IPS DF 6.9 (cell line): ENCODE results near the gene MKLN1.
"Not testable (repeated sequence)": the region's sequence is repeated elsewhere in the genome, so short reads cannot be mapped to it uniquely, and the experiment has no call there.

Experiments used
- DNase-seq: peaks from one replicate; pipeline ENCODE4 v3.0.0-alpha.2; 2013; ENCODE audit warnings: low read depth, low spot score
- H3K27ac ChIP-seq: one replicate; pipeline ENCODE4 v1.5.1; 2013; ENCODE audit warnings: low read length, control low read depth
- H3K27me3 ChIP-seq: 2 replicates; pipeline ENCODE4 v1.6.1; 2013; ENCODE audit warnings: mild to moderate bottlenecking, low read length; ENCODE audit not compliant: control insufficient read depth, insufficient read depth
- H3K36me3 ChIP-seq: 2 replicates; pipeline ENCODE4 v1.6.1; 2013; ENCODE audit warnings: low read length; ENCODE audit not compliant: control insufficient read depth, insufficient read depth
- H3K4me1 ChIP-seq: 2 replicates; pipeline ENCODE4 v1.6.1; 2013; ENCODE audit warnings: low read length; ENCODE audit not compliant: control insufficient read depth, insufficient read depth
- H3K4me3 ChIP-seq: 2 replicates; pipeline ENCODE4 v1.5.1; 2013; ENCODE audit warnings: mild to moderate bottlenecking, low read length
- H3K9me3 ChIP-seq: 2 replicates; pipeline ENCODE4 v1.6.1; 2013; ENCODE audit warnings: low read length, inconsistent platforms; ENCODE audit not compliant: control insufficient read depth, insufficient read depth
- WGBS: extraction: QIAGEN DNeasy Blood & Tissue Kit; methylation state at CpG from one replicate; pipeline ENCODE4 v1.1.7; 2013; ENCODE audit warnings: mixed read lengths, missing lambda C conversion rate; ENCODE audit not compliant: insufficient read length, insufficient coverage; 5-methylcytosine and 5-hydroxymethylcytosine counted together

The MKLN1 gene

GRCh38 chr7:131505636-131506557, 178.2 kb downstream of the MKLN1 start:
- Histone ChIP-seq H3K27ac (no peak overlapping the region), H3K27me3 (no peaks in the 10 kb centered on the region), H3K4me3 (no peak overlapping the region), H3K36me3 (peaks cover 85% of the 10 kb centered on the region), H3K9me3 (no peaks in the 10 kb centered on the region), H3K4me1 (0 out of 2 replicates have a peak, but pooled peaks cover 2% of the 10 kb centered on the region)
- DNase-seq, result no peak
- WGBS, result no CpG with 5 or more reads among the region's 30 CpGs

DNA sequence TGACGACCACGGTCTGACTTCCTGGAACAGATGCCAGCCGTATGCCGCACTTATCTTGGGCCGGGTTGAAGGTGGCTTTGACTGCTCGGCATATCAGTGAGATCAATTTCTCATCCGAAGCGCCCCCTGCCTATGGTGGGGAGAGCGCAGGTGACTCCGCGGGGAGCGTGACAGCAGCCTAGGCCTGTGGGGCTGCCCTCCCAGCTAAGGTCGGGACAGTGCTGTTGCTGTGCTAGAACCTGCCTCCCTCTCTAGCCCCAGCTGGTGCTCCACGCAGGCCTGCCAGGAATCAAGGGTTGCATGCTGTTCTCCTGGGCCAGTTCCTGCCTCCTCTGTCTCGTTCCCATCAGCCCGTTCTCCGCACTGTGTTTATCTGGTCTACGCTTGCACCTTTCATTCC, 178.9 kb downstream of the MKLN1 start:
- Histone ChIP-seq H3K27me3 (no peaks in the 10 kb centered on the region), H3K9me3 (no peaks in the 10 kb centered on the region), H3K36me3 (peaks cover 86% of the 10 kb centered on the region), H3K27ac (no peak overlapping the region), H3K4me3 (no peak overlapping the region), H3K4me1 (peaks cover 3% of the 10 kb centered on the region; the same call in 1 of the 2 replicates)
- WGBS, result no CpG with 5 or more reads among the region's 18 CpGs
- no peak for DNase-seq

DNA sequence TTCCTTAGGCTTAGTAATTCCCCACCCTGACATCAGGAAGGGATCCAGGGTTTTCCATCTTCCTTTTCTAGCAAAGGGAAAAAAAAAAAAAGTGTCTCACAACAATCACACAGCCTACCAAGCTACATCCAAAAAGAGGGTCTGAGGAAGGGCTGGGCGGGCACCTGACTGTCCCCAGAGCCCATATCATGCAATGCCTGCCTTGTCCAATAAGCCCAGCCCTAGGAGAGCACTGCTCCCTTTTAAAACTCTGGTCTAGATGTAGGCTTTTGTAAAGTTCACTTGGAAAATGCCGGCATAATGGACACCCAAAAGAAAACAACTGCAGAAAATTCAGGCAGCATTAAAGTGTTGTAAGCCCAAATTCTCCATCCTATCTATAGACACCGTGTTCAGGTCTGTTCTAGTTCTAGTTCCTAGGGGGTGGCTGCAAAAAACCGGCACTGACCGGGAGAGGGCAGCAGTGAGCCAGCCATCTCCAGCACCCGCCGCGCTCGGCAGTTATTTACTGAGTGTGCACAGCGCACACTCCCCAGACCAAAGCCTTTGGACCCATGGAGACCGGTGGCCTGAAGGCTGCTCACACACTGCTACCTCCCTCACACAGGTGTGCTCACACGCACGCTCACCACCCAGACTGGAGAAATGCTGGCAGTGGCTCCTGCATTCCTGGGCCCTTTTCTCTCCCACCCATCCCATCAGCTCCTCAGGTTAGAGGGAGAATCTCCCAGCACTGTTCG, 180.1 kb downstream of the MKLN1 start:
- DNase-seq, result peak; percentile 20
- no CpG with 5 or more reads among the region's 14 CpGs for WGBS
- Histone ChIP-seq H3K27ac (no peak overlapping the region), H3K36me3 (peaks cover 76% of the 10 kb centered on the region), H3K27me3 (no peaks in the 10 kb centered on the region), H3K9me3 (no peaks in the 10 kb centered on the region), H3K4me1 (peaks cover 4% of the 10 kb centered on the region; the same call in 1 of the 2 replicates), H3K4me3 (no peak overlapping the region)

GRCh38 chr7:131508754-131509486, 181.2 kb downstream of the MKLN1 start:
- Histone ChIP-seq H3K4me3 (no peak overlapping the region), H3K27me3 (no peaks in the 10 kb centered on the region), H3K27ac (no peak overlapping the region), H3K9me3 (no peaks in the 10 kb centered on the region), H3K4me1 (peaks cover 5% of the 10 kb centered on the region), H3K36me3 (peaks cover 65% of the 10 kb centered on the region)
- WGBS, result no CpG with 5 or more reads among the region's 10 CpGs
- DNase-seq, result no peak

DNA sequence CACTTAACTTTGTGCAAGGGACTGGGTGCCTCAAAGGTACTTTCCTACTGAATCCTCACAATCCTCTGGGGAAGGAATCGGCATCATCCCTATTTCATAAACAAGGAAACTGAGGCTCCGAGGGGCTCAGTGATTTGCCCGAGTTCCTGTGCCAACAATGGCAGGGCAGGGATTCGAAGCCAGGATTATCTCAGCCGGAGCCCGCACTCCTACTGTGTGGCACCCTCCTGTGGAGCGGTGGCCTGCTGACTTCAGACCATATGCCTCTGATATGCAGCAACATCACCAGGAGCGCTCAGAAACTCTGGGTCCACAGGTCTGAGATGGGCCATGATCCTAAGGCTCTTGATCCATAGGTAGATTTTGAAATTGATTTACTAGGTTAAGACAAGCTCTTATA, 182.1 kb downstream of the MKLN1 start:
- Histone ChIP-seq H3K27me3 (no peaks in the 10 kb centered on the region), H3K4me3 (no peak overlapping the region), H3K36me3 (peaks cover 56% of the 10 kb centered on the region), H3K4me1 (peaks cover 5% of the 10 kb centered on the region), H3K27ac (no peak overlapping the region), H3K9me3 (no peaks in the 10 kb centered on the region)
- no peak for DNase-seq
- no CpG with 5 or more reads among the region's 8 CpGs for WGBS

- Histone ChIP-seq H3K27me3 (no peaks in the 10 kb centered on the region), H3K4me3 (no peak overlapping the region), H3K36me3 (peaks cover 45% of the 10 kb centered on the region), H3K27ac (no peak overlapping the region), H3K9me3 (no peaks in the 10 kb centered on the region), H3K4me1 (peaks cover 5% of the 10 kb centered on the region)
- no peak for DNase-seq
- WGBS, result no CpG with 5 or more reads among the region's 9 CpGs
Observed at GRCh38 chr7:131511071-131511470, 183.4 kb downstream of the MKLN1 start.

DNA sequence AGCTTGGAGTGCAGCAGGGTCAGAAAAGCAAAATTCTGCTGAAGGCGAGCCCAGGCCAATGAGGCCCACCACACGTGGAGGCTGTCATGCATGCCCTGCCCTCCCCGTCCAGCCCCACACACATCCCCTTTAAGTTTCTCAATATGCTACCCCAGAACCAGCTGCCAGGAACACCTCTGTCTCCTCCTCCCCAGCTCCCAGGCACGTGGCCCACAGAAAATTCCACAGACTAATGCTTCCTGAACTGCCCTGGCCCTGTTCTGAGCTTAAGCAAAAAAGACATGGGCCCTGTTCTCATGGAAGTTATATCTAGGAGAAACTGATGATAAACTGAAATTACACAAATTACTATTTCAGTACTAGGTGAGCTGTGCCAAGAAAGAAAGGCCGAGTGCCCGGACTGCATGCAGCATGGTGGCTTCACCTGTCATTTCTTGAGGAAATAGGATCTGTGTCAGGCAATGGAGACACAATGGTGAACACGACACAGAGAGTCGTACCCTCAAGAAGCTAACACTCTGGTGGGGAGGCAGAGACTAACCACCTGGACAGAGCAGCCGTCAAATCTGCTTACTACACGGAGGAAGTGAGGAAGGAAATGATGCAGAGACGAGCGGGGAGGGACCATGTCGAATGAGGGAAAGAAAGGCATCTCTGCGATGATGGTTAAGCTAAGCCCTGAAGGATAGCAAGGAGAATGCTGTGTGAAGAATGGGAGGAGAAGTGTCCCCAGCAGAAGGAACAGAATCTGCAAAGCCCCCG, 184.3 kb downstream of the MKLN1 start:
- Histone ChIP-seq H3K4me3 (no peak overlapping the region), H3K36me3 (peaks cover 36% of the 10 kb centered on the region)
- no CpG with 5 or more reads among the region's 15 CpGs for WGBS

DNA sequence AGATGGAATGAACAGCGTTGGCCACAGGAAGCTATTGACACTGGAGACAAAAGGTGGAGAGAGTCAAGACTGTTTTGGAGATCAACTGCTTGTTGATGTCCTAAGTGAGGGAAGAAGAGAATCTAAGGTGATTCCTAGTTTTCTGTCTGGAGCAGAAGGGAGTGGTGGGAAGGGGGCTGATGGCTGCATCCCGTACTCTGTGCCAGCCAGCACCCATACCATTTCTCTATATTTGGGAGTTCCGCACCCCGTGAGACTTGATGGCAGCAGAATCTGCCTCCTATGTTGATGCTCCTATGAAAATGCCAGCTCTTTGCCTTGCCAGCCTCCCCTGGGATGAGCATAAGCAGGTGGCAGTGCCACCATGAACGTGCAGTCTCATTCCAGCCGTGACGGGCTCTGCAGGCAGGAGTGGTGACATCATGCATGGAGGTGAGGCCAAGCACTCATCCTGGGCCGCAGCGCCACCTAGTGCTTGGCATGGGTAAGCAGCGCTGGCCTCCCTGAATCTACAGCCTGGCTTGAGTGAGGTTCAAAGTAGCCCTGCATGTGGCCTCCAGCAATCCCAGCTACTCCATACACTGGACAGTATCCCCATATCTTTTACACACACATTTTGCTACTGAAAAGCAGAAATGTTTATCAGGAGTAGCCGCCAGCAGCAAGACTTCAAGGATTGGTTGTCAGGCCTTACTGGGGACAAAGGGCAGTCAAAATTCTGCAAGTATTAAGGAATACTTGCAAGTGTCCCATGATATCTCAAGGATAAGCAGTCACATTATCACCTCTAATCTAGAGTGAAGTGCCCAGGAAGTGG, 185.8 kb downstream of the MKLN1 start:
- Histone ChIP-seq H3K4me3 (no peak overlapping the region), H3K36me3 (peaks cover 25% of the 10 kb centered on the region), H3K27ac (no peak overlapping the region), H3K27me3 (no peaks in the 10 kb centered on the region), H3K4me1 (peaks cover 7% of the 10 kb centered on the region), H3K9me3 (no peaks in the 10 kb centered on the region)
- no CpG with 5 or more reads among the region's 11 CpGs for WGBS
- DNase-seq, result peak; percentile 75

More for the DNA sequence above, 184.3 kb downstream of the MKLN1 start:
- no peaks in the 10 kb centered on the region for H3K27me3 ChIP-seq
- H3K4me1 ChIP-seq, result peaks cover 7% of the 10 kb centered on the region
- DNase-seq, result no peak
- H3K27ac ChIP-seq, result no peak overlapping the region
- H3K9me3 ChIP-seq, result no peaks in the 10 kb centered on the region

- H3K4me3 ChIP-seq, H3K27me3 ChIP-seq, H3K4me1 ChIP-seq, DNase-seq, H3K27ac ChIP-seq, H3K9me3 ChIP-seq: not testable (repeated sequence)
- no CpG with 5 or more reads among the region's 7 CpGs for WGBS
- peaks cover 11% of the 10 kb centered on the region for H3K36me3 ChIP-seq
Observed at GRCh38 chr7:131515471-131515870, 187.8 kb downstream of the MKLN1 start.
